ENCODE data around the gene GCNT1.

Gene GCNT1

GRCh38 chr9:76534026-76534425, 75.0 kb downstream of the GCNT1 start:
- DNase-seq (ENCODE audit: low spot score): no peak

GRCh38 chr9:76537150-76537646, 78.2 kb downstream of the GCNT1 start:
- no peak for DNase-seq (ENCODE audit: low spot score)

- DNase-seq (ENCODE audit: low spot score): no peak
Observed at GRCh38 chr9:76539180-76539579, 80.2 kb downstream of the GCNT1 start.

GRCh38 chr9:76542360-76542759, 83.4 kb downstream of the GCNT1 start:
- DNase-seq (ENCODE audit: low spot score): no peak

GRCh38 chr9:76545191-76545590, 86.2 kb downstream of the GCNT1 start:
- no peak for DNase-seq (ENCODE audit: low spot score)

- DNase-seq (ENCODE audit: low spot score): no peak
Observed at GRCh38 chr9:76552181-76552580, 93.2 kb downstream of the GCNT1 start.

GRCh38 chr9:76552751-76553455, 93.9 kb downstream of the GCNT1 start:
- no peak for DNase-seq (ENCODE audit: low spot score)

- no peak for DNase-seq (ENCODE audit: low spot score)
Observed at GRCh38 chr9:76553680-76554079, 94.7 kb downstream of the GCNT1 start.

All from CD4-positive, alpha-beta T cell treated with Interleukin-2 at 100 ng/mL for 4 hours (primary cell).